PC-9 (cell line): ENCODE measurements around the gene SRSF12. TPM values are rescaled to one million over a fixed set of nuclear protein-coding genes. Genes with fewer than 3 reads are reported as not detected.

ENCODE experiments used
- BruUV-seq: library from RNA; stranded (reverse); fragments of 400-500 nt; replicated peaks from 2 replicates; lab custom pipeline; 2021; lab: Mats Ljungman, UMichigan
- CTCF ChIA-PET: fragments of 300-600 bp; sonication (Branson Sonifier 250); formaldehyde crosslinking; loops from one replicate; lab custom pipeline; 2022; ENCODE audit warnings: antibody characterized with exemption; lab: Charles Lee
- POLR2A ChIA-PET: fragments of 300-600 bp; sonication (Branson Sonifier 250); formaldehyde crosslinking; loops from one replicate; lab custom pipeline; 2022; ENCODE audit warnings: antibody characterized with exemption; ENCODE audit not compliant: unreplicated experiment; lab: Charles Lee
- DNase-seq, 2 experiments: peaks; one replicate each; pipeline versions ENCODE4 v3.0.0 to v3.0.0-alpha.2; 2015 to 2022; ENCODE audit warnings: mixed read lengths in 1 of 2
- H2AFZ ChIP-seq: fragments of 200-600 bp; sonication (generic); 2 replicates; pipeline ENCODE4 v1.8.1; 2017; ENCODE audit warnings: antibody characterized with exemption
- H3F3A ChIP-seq: fragments of 200-600 bp; sonication (generic); 2 replicates; pipeline ENCODE4 v1.8.1; 2017; ENCODE audit warnings: antibody characterized with exemption, mild to moderate bottlenecking, low read depth; ENCODE audit not compliant: insufficient read depth
- H3K27ac ChIP-seq: fragments of 200-600 bp; sonication (generic); 2 replicates; pipeline ENCODE4 v1.6.1; 2016; ENCODE audit warnings: mixed run types
- H3K27me3 ChIP-seq: fragments of 200-600 bp; sonication (generic); 2 replicates; pipeline ENCODE4 v1.6.1; 2016; ENCODE audit warnings: low read depth, mixed run types; ENCODE audit not compliant: insufficient read depth
- H3K36me3 ChIP-seq: fragments of 200-600 bp; sonication (generic); 2 replicates; pipeline ENCODE4 v1.6.1; 2016; ENCODE audit warnings: low read depth, mixed run types
- H3K4me1 ChIP-seq: fragments of 200-600 bp; sonication (generic); replicated peaks from 2 replicates; pipeline ENCODE4 v1.6.1; 2016; ENCODE audit warnings: mixed run types; ENCODE audit not compliant: insufficient read depth
- H3K4me2 ChIP-seq: fragments of 200-600 bp; sonication (generic); 2 replicates; pipeline ENCODE4 v1.6.1; 2017; ENCODE audit warnings: mixed run types
- H3K4me3 ChIP-seq: fragments of 200-600 bp; sonication (generic); 2 replicates; pipeline ENCODE4 v1.6.1; 2016; ENCODE audit warnings: mixed run types
- H3K79me2 ChIP-seq: fragments of 200-600 bp; sonication (generic); 2 replicates; pipeline ENCODE4 v1.6.1; 2017; ENCODE audit warnings: low read depth, mixed run types
- H3K9me2 ChIP-seq: fragments of 200-600 bp; sonication (generic); 2 replicates; pipeline ENCODE4 v1.8.1; 2017; ENCODE audit warnings: mild to moderate bottlenecking; ENCODE audit not compliant: insufficient read depth
- H3K9me3 ChIP-seq: fragments of 200-600 bp; sonication (generic); 2 replicates; pipeline ENCODE4 v1.8.1; 2016; ENCODE audit warnings: low read depth; ENCODE audit not compliant: insufficient read depth
- H4K20me1 ChIP-seq: fragments of 200-600 bp; sonication (generic); 2 replicates; pipeline ENCODE4 v1.8.1; 2017; ENCODE audit not compliant: insufficient read depth
- CTCF ChIP-seq: fragments of 200-600 bp; sonication (generic); conservative IDR thresholded peaks from 2 replicates; pipeline ENCODE4 v1.6.1; 2017; ENCODE audit warnings: mixed run types, antibody characterized with exemption, mild to moderate bottlenecking, moderate library complexity
- EZH2 ChIP-seq: fragments of 200-600 bp; sonication (generic); IDR thresholded peaks from 2 replicates; pipeline ENCODE4 v1.8.0; 2017; ENCODE audit warnings: antibody characterized with exemption, low read depth
- intact Hi-C: fragments of 100-400 bp; cut with micrococcal nuclease; formaldehyde crosslinking; loops from one replicate; pipeline ENCODE4 v1.10.0; 2022; ENCODE audit not compliant: unreplicated experiment
- total RNA-seq: library from RNA; stranded (reverse); gene quantifications from 2 replicates; pipeline ENCODE4 v1.2.3, GENCODE V29; 2021

The SRSF12 gene
- total RNA-seq, 1 experiment from 2014 or later = not detected

DNA sequence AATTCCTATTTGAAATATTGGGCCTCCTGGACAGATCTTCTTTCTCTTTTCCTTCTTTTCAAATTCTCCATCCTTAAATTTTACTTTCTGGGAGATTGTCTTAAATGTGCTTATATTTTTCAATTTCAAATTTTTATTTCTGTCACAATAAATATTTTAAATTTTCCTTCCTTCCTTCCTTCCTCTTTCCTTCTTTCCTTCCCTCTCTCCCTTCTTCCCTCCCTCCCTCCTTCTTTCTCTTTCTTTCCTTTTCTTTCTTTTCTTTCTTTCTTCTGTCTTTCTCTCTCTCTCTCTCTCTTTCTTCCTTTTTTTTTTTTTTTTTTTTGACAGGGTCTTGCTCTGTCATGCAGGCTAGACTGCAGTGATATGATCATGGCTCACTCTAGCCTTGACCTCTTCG, 54.0 kb downstream of the SRSF12 start:
- no peaks in the 10 kb centered on the region for H3K4me1 ChIP-seq
- TF ChIP-seq EZH2 (no peak), CTCF (no peak)
- no peaks in the 10 kb centered on the region for H3K9me3 ChIP-seq
- no peaks in the 10 kb centered on the region for H3K9me2 ChIP-seq
- H3K27me3 ChIP-seq = no peaks in the 10 kb centered on the region
- no peak overlapping the region for H3K4me2 ChIP-seq
- H3K27ac ChIP-seq = no peak overlapping the region
- no peak for DNase-seq
- ChIA-PET POLR2A (no interaction called here), CTCF (no interaction called here)
- no peaks in the 10 kb centered on the region for H4K20me1 ChIP-seq
- H3F3A ChIP-seq = no peaks in the 10 kb centered on the region
- H2AFZ ChIP-seq = no peak overlapping the region
- H3K4me3 ChIP-seq = no peak overlapping the region
- intact Hi-C loops = no loop called here
- no peaks in the 10 kb centered on the region for H3K36me3 ChIP-seq
- no peaks in the 10 kb centered on the region for H3K79me2 ChIP-seq
- BruUV-seq = no TSS peak

GRCh38 chr6:89059227-89059626, 58.6 kb downstream of the SRSF12 start:
- POLR2A ChIA-PET = interaction anchor here (0.6 kb wide), 1 partner anchor 21 kb away, joined by 3 read pairs; the partner anchor contains the start of gene PNRC1

GRCh38 chr6:89058627-89059026, 59.2 kb downstream of the SRSF12 start:
- Histone ChIP-seq H4K20me1 (no peaks in the 10 kb centered on the region), H3K27ac (no peak overlapping the region), H3K9me3 (no peaks in the 10 kb centered on the region), H3F3A (no peaks in the 10 kb centered on the region), H3K4me1 (no peaks in the 10 kb centered on the region), H2AFZ (no peak overlapping the region), H3K9me2 (no peaks in the 10 kb centered on the region), H3K27me3 (no peaks in the 10 kb centered on the region), H3K4me3 (no peak overlapping the region), H3K36me3 (no peaks in the 10 kb centered on the region), H3K4me2 (no peak overlapping the region), H3K79me2 (no peaks in the 10 kb centered on the region)
- BruUV-seq = no TSS peak
- ChIA-PET POLR2A (no interaction called here), CTCF (no interaction called here)
- intact Hi-C loops = no loop called here
- TF ChIP-seq CTCF (no peak), EZH2 (no peak)
- DNase-seq = no peak

More at GRCh38 chr6:89059227-89059626, 58.6 kb downstream of the SRSF12 start:
- CTCF ChIA-PET = no interaction called here
- no peak overlapping the region for H3K27ac ChIP-seq
- BruUV-seq = no TSS peak
- no peaks in the 10 kb centered on the region for H3K4me1 ChIP-seq
- H3F3A ChIP-seq = no peaks in the 10 kb centered on the region
- H3K36me3 ChIP-seq = no peaks in the 10 kb centered on the region
- no peaks in the 10 kb centered on the region for H3K27me3 ChIP-seq
- H4K20me1 ChIP-seq = no peaks in the 10 kb centered on the region
- H3K9me3 ChIP-seq = no peaks in the 10 kb centered on the region
- no peaks in the 10 kb centered on the region for H3K79me2 ChIP-seq
- intact Hi-C loops = no loop called here
- no peak overlapping the region for H3K4me2 ChIP-seq
- H2AFZ ChIP-seq = no peak overlapping the region
- H3K4me3 ChIP-seq = no peak overlapping the region
- TF ChIP-seq EZH2 = no peak
- no peak for TF ChIP-seq CTCF
- H3K9me2 ChIP-seq = no peaks in the 10 kb centered on the region
- DNase-seq = no peak
